Activated CD8-positive, alpha-beta T cell treated with anti-CD3 and anti-CD28 coated beads for 36 hours (primary cell): ENCODE results near the gene MTF2. TPM values are rescaled to one million over a fixed set of nuclear protein-coding genes. Genes with fewer than 3 reads are reported as not detected.
A peak's percentile ranks its signal among the peaks of the same experiment; 100 is the strongest.
"Not testable (repeated sequence)": the region's sequence is repeated elsewhere in the genome, so short reads cannot be mapped to it uniquely, and the experiment has no call there.

Source experiments
- ATAC-seq: fragments of 200-7000 bp; cut with Tn5 transposase; one replicate; pipeline ENCODE4 v1.10.0; 2021; ENCODE audit warnings: mild to moderate bottlenecking, moderate library complexity
- CTCF ChIA-PET: fragments of 350-600 bp; sonication (Branson Sonifier 250); formaldehyde crosslinking; loops from one replicate; lab custom pipeline; 2021; ENCODE audit warnings: antibody characterized with exemption; lab: Charles Lee
- POLR2A ChIA-PET: fragments of 350-600 bp; sonication (Branson Sonifier 250); formaldehyde crosslinking; loops from one replicate; lab custom pipeline; 2021; ENCODE audit warnings: antibody characterized with exemption; lab: Charles Lee
- DNase-seq: peaks from one replicate; pipeline ENCODE4 v3.0.0-alpha.2; 2020
- H3K27ac Mint-ChIP-seq: one replicate; pipeline ENCODE4 v1.8.0; 2021; ENCODE audit warnings: mild to moderate bottlenecking, mixed read lengths
- H3K27me3 Mint-ChIP-seq: one replicate; pipeline ENCODE4 v1.8.0; 2021; ENCODE audit warnings: mixed read lengths
- H3K36me3 Mint-ChIP-seq: one replicate; pipeline ENCODE4 v1.8.0; 2021; ENCODE audit warnings: low read depth, mixed read lengths
- H3K4me1 Mint-ChIP-seq: one replicate; pipeline ENCODE4 v1.8.0; 2021; ENCODE audit warnings: low read depth, mixed read lengths
- H3K4me3 Mint-ChIP-seq: one replicate; pipeline ENCODE4 v1.8.0; 2021; ENCODE audit warnings: mild to moderate bottlenecking, moderate library complexity, mixed read lengths
- H3K9me3 Mint-ChIP-seq: one replicate; pipeline ENCODE4 v1.8.0; 2021; ENCODE audit warnings: mixed read lengths
- CTCF ChIP-seq: fragments of 200-600 bp; IDR thresholded peaks from one replicate; pipeline ENCODE4 v1.8.0; 2022; ENCODE audit warnings: antibody characterized with exemption, mild to moderate bottlenecking
- intact Hi-C: fragments of 100-400 bp; cut with micrococcal nuclease; formaldehyde crosslinking; loops from one replicate; pipeline ENCODE4 v1.10.0; 2022
- total RNA-seq, 2 experiments: library from RNA; stranded (reverse); gene quantifications; one replicate each; pipeline ENCODE4 v1.2.3, GENCODE V29; 2021

The MTF2 gene
- 10 to 100 TPM; 65.0 to 70.9 TPM for total RNA-seq

- Mint-ChIP-seq H3K27me3 (no peaks in the 10 kb centered on the region), H3K36me3 (peaks cover 19% of the 10 kb centered on the region), H3K9me3 (peaks cover 2% of the 10 kb centered on the region), H3K4me1 (peaks cover 34% of the 10 kb centered on the region), H3K4me3 (peak within 1 kb of the TSS; percentile 99), H3K27ac (peak within 1 kb of the TSS; percentile 97)
- ChIA-PET POLR2A (interaction anchor here (0.6 to 2.1 kb wide), 30 partner anchors 9 to 542 kb away, joined by 3 to 11 read pairs (median 4); partner anchors contain the start of genes DIPK1A and RPL5), CTCF (interaction anchor here (0.6 to 3.2 kb wide), 17 partner anchors 9 to 247 kb away, joined by 3 to 14 read pairs (median 4); partner anchors contain the start of gene RPL5)
- ATAC-seq = peak; percentile 93
- TF ChIP-seq CTCF = no peak
- intact Hi-C loops = no loop called here
- peak; percentile 96 for DNase-seq
These were observed at the start of gene MTF2 for GRCh38 chr1:93078986-93079654. TSS of gene MTF2 (plus strand) at chr1:93079283. CDS start at chr1:93079527, 244 bp downstream.

- ChIA-PET POLR2A (interaction anchor here (0.5 to 0.8 kb wide), 2 partner anchors 10 to 12 kb away, joined by 3 to 4 read pairs; no protein-coding TSS in a partner anchor), CTCF (interaction anchor here (0.8 to 1.3 kb wide), 6 partner anchors 8 to 61 kb away, joined by 3 to 4 read pairs (median 3); no protein-coding TSS in a partner anchor)
- ATAC-seq (peak; percentile 85), DNase-seq (peak; percentile 61)
- TF ChIP-seq CTCF = no peak
- Mint-ChIP-seq H3K4me1 (peaks cover 29% of the 10 kb centered on the region), H3K27me3 (peaks cover 2% of the 10 kb centered on the region), H3K36me3 (no peaks in the 10 kb centered on the region), H3K27ac (peak overlapping the region; percentile 19), H3K4me3 (no peak overlapping the region), H3K9me3 (no peaks in the 10 kb centered on the region)
- intact Hi-C loops = loop anchor here (10.0 kb wide), 1 partner anchor 115 kb away; no protein-coding TSS in a partner anchor
These were observed 49.8 kb upstream of the MTF2 start for GRCh38 chr1:93029317-93029716.

GRCh38 chr1:93030191-93030590, 48.9 kb upstream of the MTF2 start:
- H3K27ac Mint-ChIP-seq, H3K9me3 Mint-ChIP-seq, DNase-seq, intact Hi-C loops, H3K36me3 Mint-ChIP-seq, ATAC-seq, H3K27me3 Mint-ChIP-seq, H3K4me3 Mint-ChIP-seq: not testable (repeated sequence)
- CTCF ChIA-PET = interaction anchor here (1.0 to 1.5 kb wide), 6 partner anchors 9 to 36 kb away, joined by 3 to 5 read pairs (median 4); no protein-coding TSS in a partner anchor
- POLR2A ChIA-PET = interaction anchor here (0.6 to 0.9 kb wide), 3 partner anchors 11 to 90 kb away, joined by 3 to 4 read pairs (median 3); no protein-coding TSS in a partner anchor
- peaks cover 29% of the 10 kb centered on the region for H3K4me1 Mint-ChIP-seq

GRCh38 chr1:93031711-93032110, 47.4 kb upstream of the MTF2 start:
- ATAC-seq (no peak), DNase-seq (no peak)
- ChIA-PET POLR2A (interaction anchor here (0.7 kb wide), 1 partner anchor 30 kb away, joined by 3 read pairs; no protein-coding TSS in a partner anchor), CTCF (interaction anchor here (1.0 to 1.8 kb wide), 4 partner anchors 9 to 30 kb away, joined by 4 to 6 read pairs (median 4); no protein-coding TSS in a partner anchor)
- intact Hi-C loops = no loop called here
- Mint-ChIP-seq H3K4me3 (no peak overlapping the region), H3K27ac (no peak overlapping the region), H3K27me3 (no peaks in the 10 kb centered on the region), H3K36me3 (no peaks in the 10 kb centered on the region), H3K9me3 (no peaks in the 10 kb centered on the region), H3K4me1 (peaks cover 29% of the 10 kb centered on the region)
- TF ChIP-seq CTCF = no peak

GRCh38 chr1:93033029-93033428, 46.1 kb upstream of the MTF2 start:
- H3K27me3 Mint-ChIP-seq = no peaks in the 10 kb centered on the region
- DNase-seq = no peak
- no peaks in the 10 kb centered on the region for H3K9me3 Mint-ChIP-seq
- H3K27ac Mint-ChIP-seq = no peak overlapping the region
- intact Hi-C loops = no loop called here
- H3K4me1 Mint-ChIP-seq = peaks cover 30% of the 10 kb centered on the region
- CTCF ChIA-PET = interaction anchor here (1.8 to 2.6 kb wide), 2 partner anchors 10 to 29 kb away, joined by 6 to 14 read pairs; no protein-coding TSS in a partner anchor
- POLR2A ChIA-PET = interaction anchor here (0.6 kb wide), 1 partner anchor 33 kb away, joined by 4 read pairs; no protein-coding TSS in a partner anchor
- H3K36me3 Mint-ChIP-seq = no peaks in the 10 kb centered on the region
- ATAC-seq = no peak
- no peak overlapping the region for H3K4me3 Mint-ChIP-seq
- TF ChIP-seq CTCF = no peak
